Loucy (cell line): ENCODE results near the gene RBM15B.

Experiments used
- H2AFZ ChIP-seq: fragments of 200-600 bp; sonication (generic); 2 replicates; pipeline ENCODE4 v1.6.0; 2016; ENCODE audit warnings: antibody characterized with exemption, mild to moderate bottlenecking, low read length, moderate library complexity
- H3F3A ChIP-seq: fragments of 200-600 bp; 2 replicates; pipeline ENCODE4 v1.6.0; 2016; ENCODE audit warnings: antibody characterized with exemption, low read depth, mild to moderate bottlenecking
- H3K27me3 ChIP-seq: fragments of 200-600 bp; sonication (generic); 2 replicates; pipeline ENCODE4 v1.6.1; 2014; ENCODE audit warnings: low read length, mild to moderate bottlenecking; ENCODE audit not compliant: insufficient read depth, poor library complexity, severe bottlenecking
- H3K36me3 ChIP-seq: fragments of 200-600 bp; sonication (generic); 2 replicates; pipeline ENCODE4 v1.6.1; 2016; ENCODE audit warnings: low read length; ENCODE audit not compliant: insufficient read depth
- H3K4me1 ChIP-seq: fragments of 200-600 bp; sonication (generic); 2 replicates; pipeline ENCODE4 v1.5.1; 2014; ENCODE audit warnings: low read length, mild to moderate bottlenecking; ENCODE audit not compliant: insufficient read depth, poor library complexity, severe bottlenecking
- H3K4me2 ChIP-seq: fragments of 200-600 bp; sonication (generic); 2 replicates; pipeline ENCODE4 v1.6.0; 2014; ENCODE audit warnings: antibody characterized with exemption, low read length, low read depth, mild to moderate bottlenecking; ENCODE audit not compliant: poor library complexity, severe bottlenecking
- H3K4me3 ChIP-seq: fragments of 200-600 bp; sonication (generic); 2 replicates; pipeline ENCODE4 v1.5.1; 2014; ENCODE audit warnings: low read length, mild to moderate bottlenecking, mixed read lengths; ENCODE audit not compliant: poor library complexity, severe bottlenecking
- H3K79me2 ChIP-seq: fragments of 200-600 bp; sonication (generic); 2 replicates; pipeline ENCODE4 v1.6.1; 2014; ENCODE audit warnings: low read length; ENCODE audit not compliant: insufficient read depth
- H3K9ac ChIP-seq: fragments of 200-600 bp; sonication (generic); 2 replicates; pipeline ENCODE4 v1.6.0; 2014; ENCODE audit warnings: mild to moderate bottlenecking, low read depth, low read length, moderate library complexity; ENCODE audit not compliant: poor library complexity, severe bottlenecking
- H3K9me2 ChIP-seq: fragments of 200-600 bp; sonication (generic); replicated peaks from 2 replicates; pipeline ENCODE4 v1.6.1; 2016; ENCODE audit warnings: low read depth, low read length, mixed read lengths
- H3K9me3 ChIP-seq: fragments of 200-600 bp; sonication (generic); 2 replicates; pipeline ENCODE4 v1.6.1; 2014; ENCODE audit warnings: mild to moderate bottlenecking, antibody characterized with exemption, low read length, low read depth; ENCODE audit not compliant: insufficient read depth
- H4K20me1 ChIP-seq: fragments of 200-600 bp; sonication (generic); 2 replicates; pipeline ENCODE4 v1.6.0; 2014; ENCODE audit warnings: antibody characterized with exemption, low read length, mild to moderate bottlenecking; ENCODE audit not compliant: insufficient read depth, poor library complexity, severe bottlenecking
- EZH2phosphoT487 ChIP-seq: fragments of 200-600 bp; IDR thresholded peaks from 2 replicates; pipeline ENCODE4 v1.6.1; 2018; ENCODE audit warnings: antibody characterized with exemption, mild to moderate bottlenecking, moderate library complexity, borderline replicate concordance
- TF ChIP-seq, protein P1 (sequence below): fragments of 200-600 bp; sonication (generic); conservative IDR thresholded peaks from 2 replicates; pipeline ENCODE4 v1.5.1; 2014; ENCODE audit warnings: mild to moderate bottlenecking, antibody characterized with exemption, low read length

The RBM15B gene

DNA sequence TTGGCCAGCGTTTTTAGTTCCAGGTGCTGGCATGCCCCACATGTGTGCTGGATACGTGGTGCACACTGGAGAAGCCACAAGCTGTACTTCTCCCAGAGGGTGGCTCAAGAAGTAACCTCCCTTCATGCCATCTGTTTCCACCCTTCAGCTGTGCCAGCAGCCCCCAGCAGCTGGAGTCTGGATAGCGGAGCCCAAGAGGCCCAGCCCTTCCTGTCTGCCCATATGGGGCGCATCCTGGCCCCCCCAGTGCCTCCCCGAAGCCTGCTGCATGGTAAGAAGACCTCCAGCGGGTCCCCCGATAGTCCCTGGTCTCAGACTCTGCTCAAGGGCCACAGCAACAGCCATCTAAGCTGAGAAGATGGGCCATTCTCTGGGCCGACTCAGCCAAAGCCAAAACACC lies 11.8 kb upstream of the RBM15B start:
- no peaks in the 10 kb centered on the region for H3F3A ChIP-seq
- H3K36me3 ChIP-seq = no peaks in the 10 kb centered on the region
- TF ChIP-seq EZH2phosphoT487 = no peak
- TF ChIP-seq, protein P1, sequence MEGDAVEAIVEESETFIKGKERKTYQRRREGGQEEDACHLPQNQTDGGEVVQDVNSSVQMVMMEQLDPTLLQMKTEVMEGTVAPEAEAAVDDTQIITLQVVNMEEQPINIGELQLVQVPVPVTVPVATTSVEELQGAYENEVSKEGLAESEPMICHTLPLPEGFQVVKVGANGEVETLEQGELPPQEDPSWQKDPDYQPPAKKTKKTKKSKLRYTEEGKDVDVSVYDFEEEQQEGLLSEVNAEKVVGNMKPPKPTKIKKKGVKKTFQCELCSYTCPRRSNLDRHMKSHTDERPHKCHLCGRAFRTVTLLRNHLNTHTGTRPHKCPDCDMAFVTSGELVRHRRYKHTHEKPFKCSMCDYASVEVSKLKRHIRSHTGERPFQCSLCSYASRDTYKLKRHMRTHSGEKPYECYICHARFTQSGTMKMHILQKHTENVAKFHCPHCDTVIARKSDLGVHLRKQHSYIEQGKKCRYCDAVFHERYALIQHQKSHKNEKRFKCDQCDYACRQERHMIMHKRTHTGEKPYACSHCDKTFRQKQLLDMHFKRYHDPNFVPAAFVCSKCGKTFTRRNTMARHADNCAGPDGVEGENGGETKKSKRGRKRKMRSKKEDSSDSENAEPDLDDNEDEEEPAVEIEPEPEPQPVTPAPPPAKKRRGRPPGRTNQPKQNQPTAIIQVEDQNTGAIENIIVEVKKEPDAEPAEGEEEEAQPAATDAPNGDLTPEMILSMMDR = no peak
- peaks cover 24% of the 10 kb centered on the region for H3K4me1 ChIP-seq
- no peak overlapping the region for H3K4me3 ChIP-seq
- H2AFZ ChIP-seq = no peak overlapping the region
- H3K27me3 ChIP-seq = no peaks in the 10 kb centered on the region
- peak overlapping the region; percentile 28 for H3K4me2 ChIP-seq
- H3K79me2 ChIP-seq = peaks cover 15% of the 10 kb centered on the region
- no peaks in the 10 kb centered on the region for H3K9me2 ChIP-seq
- H3K9me3 ChIP-seq = no peaks in the 10 kb centered on the region
- no peaks in the 10 kb centered on the region for H4K20me1 ChIP-seq
- H3K9ac ChIP-seq = peak overlapping the region; percentile 51

DNA sequence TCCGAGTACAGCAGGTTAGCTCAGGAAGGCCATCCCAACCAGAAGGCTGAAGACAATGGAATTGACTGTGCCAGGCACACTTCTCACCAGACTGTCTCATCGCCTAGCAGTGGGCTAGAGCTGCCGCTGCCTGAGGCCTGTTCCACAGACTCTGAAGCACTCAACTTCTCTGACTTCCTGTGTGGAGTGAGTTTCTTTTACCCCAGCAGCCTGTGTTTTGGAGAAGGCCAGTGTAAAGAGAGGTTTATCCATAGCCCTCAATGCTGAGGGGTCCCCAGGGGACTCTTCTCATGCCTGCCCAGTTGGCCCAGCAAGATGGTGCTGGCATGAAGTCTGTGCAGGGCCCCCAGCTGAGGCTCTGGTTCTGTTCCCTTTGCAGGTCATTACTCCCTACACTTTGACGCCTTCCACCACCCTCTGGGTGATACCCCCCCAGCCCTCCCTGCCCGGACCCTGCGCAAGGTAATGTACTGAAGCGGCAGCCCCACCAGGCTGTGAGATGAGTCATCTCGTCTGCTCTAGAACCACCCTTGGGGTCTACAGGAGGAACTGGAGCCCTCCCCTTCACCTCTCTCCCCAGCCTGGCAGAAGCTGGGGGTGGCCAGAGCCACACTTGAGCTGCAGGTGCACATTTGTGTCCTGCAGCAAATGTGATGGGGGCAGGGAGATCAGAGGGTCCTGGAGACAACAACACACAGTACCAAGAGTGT lies 11.2 kb upstream of the RBM15B start:
- H3K4me3 ChIP-seq = no peak overlapping the region
- H3K9ac ChIP-seq = peak overlapping the region; percentile 51
- H3K4me1 ChIP-seq = peaks cover 24% of the 10 kb centered on the region
- no peaks in the 10 kb centered on the region for H3K9me2 ChIP-seq
- TF ChIP-seq, protein P1 = no peak
- TF ChIP-seq EZH2phosphoT487 = no peak
- no peaks in the 10 kb centered on the region for H3K36me3 ChIP-seq
- H2AFZ ChIP-seq = no peak overlapping the region
- no peaks in the 10 kb centered on the region for H3K9me3 ChIP-seq
- peaks cover 19% of the 10 kb centered on the region for H3K79me2 ChIP-seq
- H3K4me2 ChIP-seq = peak overlapping the region; percentile 28
- H3F3A ChIP-seq = no peaks in the 10 kb centered on the region
- H3K27me3 ChIP-seq = no peaks in the 10 kb centered on the region
- H4K20me1 ChIP-seq = no peaks in the 10 kb centered on the region

DNA sequence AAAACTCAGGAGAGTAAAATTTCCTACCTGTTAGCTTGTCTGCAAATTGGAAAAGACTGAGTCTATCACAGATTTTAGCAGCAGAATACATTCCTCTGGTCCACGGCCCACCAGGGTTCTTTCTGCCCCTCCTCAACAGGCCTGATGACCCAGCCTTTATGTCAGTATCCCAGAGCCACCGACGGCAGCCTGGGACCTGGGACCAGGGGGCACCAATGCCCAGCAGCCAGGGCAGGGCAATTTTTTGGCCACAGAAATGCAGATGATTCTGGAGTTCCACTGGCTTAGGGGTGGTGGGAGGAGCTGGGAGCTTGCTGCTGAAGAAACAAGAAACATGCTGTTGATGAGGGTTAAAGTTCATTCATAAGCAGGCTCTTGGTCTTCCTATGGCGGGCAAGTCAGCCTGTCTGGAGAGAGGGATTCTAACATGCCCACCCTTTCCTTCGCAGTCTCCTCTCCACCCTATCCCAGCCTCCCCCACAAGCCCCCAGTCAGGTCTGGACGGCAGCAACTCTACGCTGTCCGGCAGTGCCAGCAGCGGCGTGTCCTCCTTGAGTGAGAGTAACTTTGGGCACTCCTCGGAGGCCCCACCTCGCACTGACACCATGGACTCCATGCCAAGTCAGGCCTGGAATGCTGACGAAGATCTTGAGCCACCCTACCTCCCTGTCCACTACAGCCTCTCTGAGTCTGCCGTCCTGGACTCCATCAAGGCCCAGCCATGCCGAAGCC lies 10.3 kb upstream of the RBM15B start:
- no peaks in the 10 kb centered on the region for H3K36me3 ChIP-seq
- H4K20me1 ChIP-seq = peaks cover 3% of the 10 kb centered on the region
- H2AFZ ChIP-seq = no peak overlapping the region
- no peak overlapping the region for H3K4me2 ChIP-seq
- H3K27me3 ChIP-seq = no peaks in the 10 kb centered on the region
- H3K9ac ChIP-seq = no peak overlapping the region
- TF ChIP-seq EZH2phosphoT487 = no peak
- TF ChIP-seq, protein P1 = no peak
- no peaks in the 10 kb centered on the region for H3F3A ChIP-seq
- H3K9me3 ChIP-seq = no peaks in the 10 kb centered on the region
- no peaks in the 10 kb centered on the region for H3K9me2 ChIP-seq
- H3K79me2 ChIP-seq = peaks cover 25% of the 10 kb centered on the region
- H3K4me3 ChIP-seq = no peak overlapping the region
- H3K4me1 ChIP-seq = peaks cover 24% of the 10 kb centered on the region
